Aorta (tissue), 5 donors: ENCODE data around the gene REEP1. TPM values are rescaled to one million over a fixed set of nuclear protein-coding genes. Genes with fewer than 3 reads are reported as not detected.

Experiments
- ATAC-seq: fragments of 200-7000 bp; cut with Tn5 transposase; one replicate; pipeline ENCODE4 v1.9.1; 2022; ENCODE audit warnings: moderate library complexity; ENCODE audit not compliant: low FRiP score
- DNase-seq, 2 donors: peaks; one replicate each; pipeline ENCODE4 v3.0.0-alpha.2; 2020
- H3K27ac ChIP-seq, 2 donors: one replicate each; pipeline ENCODE4 v1.5.1; 2013; ENCODE audit warnings: low read length in 2 of 2, mild to moderate bottlenecking in 2 of 2, moderate library complexity in 2 of 2, control low read depth in 1 of 2, inconsistent platforms in 1 of 2, low read depth in 1 of 2
- H3K27me3 ChIP-seq, 2 donors: one replicate each; pipeline ENCODE4 v1.6.1; 2013; ENCODE audit warnings: control low read depth in 1 of 2, low read length in 1 of 2, mild to moderate bottlenecking in 1 of 2, moderate library complexity in 1 of 2; ENCODE audit not compliant: insufficient read depth in 2 of 2, control insufficient read depth in 1 of 2
- H3K36me3 ChIP-seq, 2 donors: one replicate each; pipeline ENCODE4 v1.6.1; 2013; ENCODE audit warnings: control low read depth in 1 of 2, low read length in 1 of 2, mild to moderate bottlenecking in 1 of 2; ENCODE audit not compliant: insufficient read depth in 2 of 2, control insufficient read depth in 1 of 2
- H3K4me1 ChIP-seq, 2 donors: one replicate each; pipeline ENCODE4 v1.6.1; 2013; ENCODE audit warnings: low read length in 2 of 2, control low read depth in 1 of 2, mild to moderate bottlenecking in 1 of 2, moderate library complexity in 1 of 2; ENCODE audit not compliant: insufficient read depth in 2 of 2, control insufficient read depth in 1 of 2
- H3K4me3 ChIP-seq, 2 donors: one replicate each; pipeline ENCODE4 v1.5.1; 2013; ENCODE audit warnings: low read length in 2 of 2, control low read depth in 1 of 2, mild to moderate bottlenecking in 1 of 2
- H3K9me3 ChIP-seq: one replicate; pipeline ENCODE4 v1.6.1; 2013; ENCODE audit warnings: mild to moderate bottlenecking, low read length; ENCODE audit not compliant: control insufficient read depth
- WGBS, 2 donors: extraction: QIAGEN DNeasy Blood & Tissue Kit; methylation state at CpG; one replicate each; pipeline ENCODE4 v1.1.7; 2013; 5-methylcytosine and 5-hydroxymethylcytosine counted together
- intact Hi-C, 2 donors: fragments of 100-400 bp; cut with DNase I; formaldehyde crosslinking; loops; one replicate each; pipeline versions ENCODE4 v1.14.2 to v1.15.0; 2022
- polyA plus RNA-seq, 2 donors: library from polyadenylated mRNA; stranded (reverse); fragments of 200-250 nt; gene quantifications; one replicate each; pipeline ENCODE4 v1.2.3, GENCODE V29; 2013
- total RNA-seq, 2 donors: library from RNA; stranded (reverse); fragmentation: NEBNext Ultra II Directional; extraction: Animal tissue kit (Norgen Biotek cat#: 25700); gene quantifications; one replicate each; pipeline ENCODE4 v1.2.1, GENCODE V29; 2021
- donor health status: healthy with polysubstance abuse.
- donor health status: Bipolar disorder and iron deficiency.
- donor health status: DM: no; HTN: no; CAD: no.
- donor health status: DM: no; HTN: no; CAD: no.
- donor health status: DM: yes; HTN: yes; CAD: no.

The REEP1 gene
- total and polyA plus RNA-seq, 4 donors: 4.5 to 36.3 (median 10.5) TPM

GRCh38 chr2:86319700-86320580, 17.5 kb downstream of the REEP1 start:
- Histone ChIP-seq H3K27ac (no peak overlapping the region), H3K9me3 (no peaks in the 10 kb centered on the region), H3K36me3 (no peaks in the 10 kb centered on the region), H3K27me3 (no peaks in the 10 kb centered on the region), H3K4me1 (no peaks in the 10 kb centered on the region), H3K4me3 (no peak overlapping the region)
- intact Hi-C loops: no loop called here
- no peak for ATAC-seq
- DNase-seq: no peak
- WGBS, 2 donors: 82 to 83% methylated on average over 8 of the region's 8 CpGs

GRCh38 chr2:86315084-86315483, 22.3 kb downstream of the REEP1 start:
- no peak for DNase-seq
- Histone ChIP-seq H3K9me3 (no peaks in the 10 kb centered on the region), H3K27me3 (no peaks in the 10 kb centered on the region), H3K27ac (no peak overlapping the region), H3K4me1 (no peaks in the 10 kb centered on the region), H3K4me3 (no peak overlapping the region), H3K36me3 (no peaks in the 10 kb centered on the region)
- intact Hi-C loops: no loop called here
- ATAC-seq: no peak
- WGBS, 2 donors: 87 to 91% methylated on average over 6 of the region's 6 CpGs

- no peak overlapping the region for H3K4me3 ChIP-seq
- 84 to 87% methylated on average over 2 of the region's 2 CpGs for WGBS, 2 donors
- no peak overlapping the region for H3K27ac ChIP-seq
- intact Hi-C loops: no loop called here
- no peaks in the 10 kb centered on the region for H3K9me3 ChIP-seq
- ATAC-seq: no peak
- H3K36me3 ChIP-seq: no peaks in the 10 kb centered on the region
- no peak for DNase-seq
- H3K4me1 ChIP-seq: no peaks in the 10 kb centered on the region
- no peaks in the 10 kb centered on the region for H3K27me3 ChIP-seq
These were observed 23.3 kb downstream of the REEP1 start for GRCh38 chr2:86314125-86314524.

- Histone ChIP-seq H3K27me3 (no peaks in the 10 kb centered on the region), H3K4me3 (no peak overlapping the region), H3K36me3 (no peaks in the 10 kb centered on the region), H3K4me1 (no peaks in the 10 kb centered on the region), H3K9me3 (no peaks in the 10 kb centered on the region), H3K27ac (no peak overlapping the region)
- DNase-seq (no peak), ATAC-seq (no peak)
- intact Hi-C loops: no loop called here
- WGBS, 2 donors: 92 to 98% methylated on average over 2 of the region's 2 CpGs
These were observed 24.1 kb downstream of the REEP1 start for GRCh38 chr2:86313341-86313740.

- DNase-seq (no peak), ATAC-seq (no peak)
- Histone ChIP-seq H3K4me1 (no peaks in the 10 kb centered on the region), H3K27me3 (no peaks in the 10 kb centered on the region), H3K27ac (no peak overlapping the region), H3K4me3 (no peak overlapping the region), H3K9me3 (no peaks in the 10 kb centered on the region), H3K36me3 (no peaks in the 10 kb centered on the region)
- intact Hi-C loops: no loop called here
- WGBS, 2 donors: 96 to 97% methylated on average over 4 of the region's 4 CpGs
These were observed 25.5 kb downstream of the REEP1 start for GRCh38 chr2:86311879-86312278.

GRCh38 chr2:86309966-86310365, 27.5 kb downstream of the REEP1 start:
- H3K27me3 ChIP-seq: no peaks in the 10 kb centered on the region
- H3K4me3 ChIP-seq: no peak overlapping the region
- WGBS, 2 donors: 88 to 93% methylated on average over 5 of the region's 5 CpGs
- H3K27ac ChIP-seq: no peak overlapping the region
- no peaks in the 10 kb centered on the region for H3K9me3 ChIP-seq
- ATAC-seq: no peak
- H3K36me3 ChIP-seq: no peaks in the 10 kb centered on the region
- no peak for DNase-seq
- H3K4me1 ChIP-seq: no peaks in the 10 kb centered on the region
- intact Hi-C loops: no loop called here

- DNase-seq: no peak
- ATAC-seq: no peak
- H3K9me3 ChIP-seq: no peaks in the 10 kb centered on the region
- H3K36me3 ChIP-seq: no peaks in the 10 kb centered on the region
- no peaks in the 10 kb centered on the region for H3K27me3 ChIP-seq
- WGBS, 2 donors: 93% methylated on average over 10 of the region's 10 CpGs
- intact Hi-C loops: no loop called here
- no peak overlapping the region for H3K27ac ChIP-seq
- H3K4me1 ChIP-seq: no peaks in the 10 kb centered on the region
- no peak overlapping the region for H3K4me3 ChIP-seq
These were observed 28.3 kb downstream of the REEP1 start for GRCh38 chr2:86308984-86309695.

- 96 to 97% methylated on average over 8 of the region's 8 CpGs for WGBS, 2 donors
- Histone ChIP-seq H3K27ac (no peak overlapping the region), H3K4me1 (no peaks in the 10 kb centered on the region), H3K27me3 (no peaks in the 10 kb centered on the region), H3K4me3 (no peak overlapping the region), H3K36me3 (no peaks in the 10 kb centered on the region), H3K9me3 (no peaks in the 10 kb centered on the region)
- ATAC-seq (no peak), DNase-seq (no peak)
- intact Hi-C loops: no loop called here
These were observed 29.1 kb downstream of the REEP1 start for GRCh38 chr2:86308356-86308755.

GRCh38 chr2:86307431-86307830, 30.0 kb downstream of the REEP1 start:
- WGBS, 2 donors: 94 to 95% methylated on average over 7 of the region's 7 CpGs
- DNase-seq: no peak
- Histone ChIP-seq H3K4me3 (no peak overlapping the region), H3K36me3 (no peaks in the 10 kb centered on the region), H3K27ac (no peak overlapping the region), H3K27me3 (no peaks in the 10 kb centered on the region), H3K9me3 (no peaks in the 10 kb centered on the region), H3K4me1 (no peaks in the 10 kb centered on the region)
- ATAC-seq: no peak
- intact Hi-C loops: no loop called here
